Smooth muscle cell (in vitro differentiated cells): Measurements from ENCODE around the gene OXGR1. TPM values are rescaled to one million over a fixed set of nuclear protein-coding genes. Genes with fewer than 3 reads are reported as not detected.

Source experiments
- DNase-seq: peaks from one replicate; lab custom pipeline; 2025; ENCODE audit not compliant: unreplicated experiment; lab: John Stamatoyannopoulos, UW
- H2AFZ ChIP-seq: fragments of 200-600 bp; sonication (generic); 2 replicates; pipeline ENCODE4 v1.6.0; 2016; ENCODE audit warnings: antibody characterized with exemption, low read depth, mild to moderate bottlenecking
- H3F3A ChIP-seq: fragments of 200-600 bp; sonication (generic); 2 replicates; pipeline ENCODE4 v1.6.0; 2017; ENCODE audit warnings: antibody characterized with exemption, low read depth
- H3K27ac ChIP-seq: fragments of 200-600 bp; sonication (generic); 2 replicates; pipeline ENCODE4 v1.5.1; 2016; ENCODE audit warnings: low read depth, mild to moderate bottlenecking
- H3K27me3 ChIP-seq: fragments of 200-600 bp; sonication (generic); 2 replicates; pipeline ENCODE4 v1.6.1; 2016; ENCODE audit warnings: low read depth, mild to moderate bottlenecking
- H3K36me3 ChIP-seq: fragments of 200-600 bp; sonication (generic); 2 replicates; pipeline ENCODE4 v1.5.1; 2016; ENCODE audit warnings: low read depth
- H3K4me1 ChIP-seq: fragments of 200-600 bp; sonication (generic); 2 replicates; pipeline ENCODE4 v1.5.1; 2016; ENCODE audit warnings: low read depth
- H3K4me2 ChIP-seq: fragments of 200-600 bp; sonication (generic); 2 replicates; pipeline ENCODE4 v1.6.0; 2016; ENCODE audit warnings: mild to moderate bottlenecking
- H3K4me3 ChIP-seq: fragments of 200-600 bp; sonication (generic); 2 replicates; pipeline ENCODE4 v1.5.1; 2016; ENCODE audit warnings: mild to moderate bottlenecking
- H3K79me2 ChIP-seq: fragments of 200-600 bp; sonication (generic); 2 replicates; pipeline ENCODE4 v1.6.0; 2016; ENCODE audit warnings: low read depth, mild to moderate bottlenecking
- H3K9ac ChIP-seq: fragments of 200-600 bp; sonication (generic); 2 replicates; pipeline ENCODE4 v1.6.0; 2016; ENCODE audit warnings: low read depth
- H3K9me3 ChIP-seq: fragments of 200-600 bp; sonication (generic); replicated peaks from 2 replicates; pipeline ENCODE4 v1.5.1; 2016; ENCODE audit warnings: low read depth
- H4K20me1 ChIP-seq: fragments of 200-600 bp; sonication (generic); 2 replicates; pipeline ENCODE4 v1.6.0; 2016; ENCODE audit warnings: low read depth
- CTCF ChIP-seq: fragments of 200-600 bp; sonication (generic); IDR thresholded peaks from 2 replicates; pipeline ENCODE4 v1.5.1; 2017; ENCODE audit warnings: borderline replicate concordance, mild to moderate bottlenecking, antibody characterized with exemption; ENCODE audit not compliant: insufficient read depth, poor library complexity, severe bottlenecking
- WGBS: methylation state at CpG from one replicate; pipeline ENCODE4 v1.1.7; 2016; ENCODE audit warnings: low lambda C conversion rate; 5-methylcytosine and 5-hydroxymethylcytosine counted together
- polyA plus RNA-seq: library from polyadenylated mRNA; unstranded; fragments of >200 nt; fragmentation: Nextera tagmentation; extraction: Ambion mirVana; gene quantifications from 2 replicates; pipeline ENCODE4 v1.2.1, GENCODE V29; 2016
- total RNA-seq: library from RNA; depleted of rRNA; stranded (reverse); fragments of >200 nt; gene quantifications from 2 replicates; pipeline ENCODE4 v1.2.3, GENCODE V29; 2014

OXGR1 gene
- total and polyA plus RNA-seq, 2 experiments from 2014 or later, result 1.4 TPM; not detected in 1

- Histone ChIP-seq H3K4me3 (no peak overlapping the region), H3K9ac (no peak overlapping the region), H3K36me3 (no peaks in the 10 kb centered on the region), H3K4me2 (peak overlapping the region; percentile 64), H3K4me1 (peaks cover 3% of the 10 kb centered on the region), H3K9me3 (no peaks in the 10 kb centered on the region), H4K20me1 (no peaks in the 10 kb centered on the region), H3K27me3 (no peaks in the 10 kb centered on the region), H3K27ac (no peak overlapping the region), H2AFZ (no peak overlapping the region), H3F3A (no peaks in the 10 kb centered on the region), H3K79me2 (no peaks in the 10 kb centered on the region)
- no peak for TF ChIP-seq CTCF
- WGBS, result 44% methylated on average over 5 of the region's 5 CpGs
- DNase-seq, result no peak
Observed at GRCh38 chr13:97015661-97016350, 21.5 kb upstream of the OXGR1 start.

- no peaks in the 10 kb centered on the region for H4K20me1 ChIP-seq
- H3K4me1 ChIP-seq, result peaks cover 3% of the 10 kb centered on the region
- H2AFZ ChIP-seq, result no peak overlapping the region
- H3K9me3 ChIP-seq, result no peaks in the 10 kb centered on the region
- DNase-seq, result no peak
- no peak overlapping the region for H3K4me3 ChIP-seq
- H3K36me3 ChIP-seq, result no peaks in the 10 kb centered on the region
- no peaks in the 10 kb centered on the region for H3F3A ChIP-seq
- TF ChIP-seq CTCF, result no peak
- H3K79me2 ChIP-seq, result no peaks in the 10 kb centered on the region
- H3K9ac ChIP-seq, result no peak overlapping the region
- no peak overlapping the region for H3K27ac ChIP-seq
- WGBS, result 82% methylated on average over 7 of the region's 7 CpGs
- H3K27me3 ChIP-seq, result no peaks in the 10 kb centered on the region
- H3K4me2 ChIP-seq, result no peak overlapping the region
Observed at GRCh38 chr13:97012251-97013048, 18.2 kb upstream of the OXGR1 start.

GRCh38 chr13:97011446-97012131 lies 17.3 kb upstream of the OXGR1 start:
- H3K36me3 ChIP-seq, result no peaks in the 10 kb centered on the region
- H3K27ac ChIP-seq, result no peak overlapping the region
- no peaks in the 10 kb centered on the region for H3K27me3 ChIP-seq
- H3K79me2 ChIP-seq, result no peaks in the 10 kb centered on the region
- no peak for DNase-seq
- no peak overlapping the region for H3K4me3 ChIP-seq
- no peak overlapping the region for H3K4me2 ChIP-seq
- WGBS, result 85% methylated on average over 5 of the region's 5 CpGs
- H3K9ac ChIP-seq, result no peak overlapping the region
- no peak overlapping the region for H2AFZ ChIP-seq
- no peaks in the 10 kb centered on the region for H3K9me3 ChIP-seq
- peaks cover 3% of the 10 kb centered on the region for H3K4me1 ChIP-seq
- H3F3A ChIP-seq, result no peaks in the 10 kb centered on the region
- TF ChIP-seq CTCF, result no peak
- H4K20me1 ChIP-seq, result no peaks in the 10 kb centered on the region
